ENCODE results near the gene HADHA.
A peak's percentile ranks its signal among the peaks of the same experiment; 100 is the strongest.

HADHA gene

DNA sequence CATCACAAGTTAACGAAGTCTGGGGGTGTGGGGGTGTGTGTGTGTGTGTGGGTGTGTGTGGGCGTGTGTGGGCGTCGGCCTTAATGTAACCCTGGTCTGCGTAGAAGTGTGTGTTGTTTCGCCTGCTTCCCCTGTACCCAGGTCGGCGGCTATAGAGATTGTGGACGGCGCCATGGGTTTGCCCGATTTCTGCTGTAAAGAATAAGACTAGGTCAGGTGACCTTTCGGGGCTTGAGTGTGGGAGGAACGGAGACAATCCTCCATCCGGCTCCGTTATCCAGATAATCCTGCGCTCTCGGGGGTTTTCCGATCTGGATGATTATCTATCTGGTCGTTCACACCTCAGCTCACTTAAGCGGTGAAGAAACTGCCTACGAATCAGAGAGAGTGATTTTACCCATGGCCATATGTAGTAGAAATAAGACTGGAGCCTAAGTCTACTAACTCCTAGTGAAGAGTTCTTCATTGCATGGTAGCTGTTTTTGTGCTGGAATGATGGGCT is 850 bp upstream of the HADHA start:
- peak; percentile 48 to 68 (median 56) for DNase-seq

- peak in 3 of 4 experiments; percentile 2 to 50 (median 31) for DNase-seq
These were observed 743 bp downstream of the HADHA start for GRCh38 chr2:26243470-26244308.

GRCh38 chr2:26241928-26242436 is 2.5 kb downstream of the HADHA start:
- no peak for DNase-seq

- DNase-seq, result peak in 3 of 4 experiments; percentile 7 to 28 (median 24)
These were observed 6.0 kb downstream of the HADHA start for GRCh38 chr2:26238311-26238958.

- DNase-seq, result no peak
These were observed 6.6 kb downstream of the HADHA start for GRCh38 chr2:26237868-26238267.

GRCh38 chr2:26235089-26235488 is 9.3 kb downstream of the HADHA start:
- DNase-seq, result peak in 1 of 4 experiments; percentile 10

- no peak for DNase-seq
These were observed 13.6 kb downstream of the HADHA start for GRCh38 chr2:26230806-26231205.

DNA sequence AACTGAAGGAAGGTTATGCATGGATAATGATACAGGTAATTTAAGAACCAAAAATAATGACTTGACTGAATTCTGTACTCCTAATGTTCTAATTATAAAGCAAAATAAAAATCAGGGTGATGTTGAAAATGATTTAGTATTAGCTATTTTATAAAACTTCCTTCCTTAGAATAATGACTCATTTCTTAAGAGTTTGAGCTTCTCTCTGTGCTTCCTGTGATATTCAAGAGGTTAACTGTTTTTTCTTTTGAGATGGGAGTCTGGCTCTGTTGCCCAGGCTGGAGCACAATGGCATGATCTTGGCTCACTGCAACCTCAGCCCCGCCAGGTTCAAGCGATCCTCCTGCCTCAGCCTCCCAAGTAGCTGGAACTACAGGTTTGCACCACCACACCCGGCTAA is 14.8 kb downstream of the HADHA start:
- DNase-seq, result no peak

GRCh38 chr2:26224095-26224494 is 20.3 kb downstream of the HADHA start:
- no peak for DNase-seq

- DNase-seq, result no peak
These were observed 21.4 kb downstream of the HADHA start for GRCh38 chr2:26223018-26223417.

- no peak for DNase-seq
These were observed 26.7 kb downstream of the HADHA start for GRCh38 chr2:26217720-26218119.

DNA sequence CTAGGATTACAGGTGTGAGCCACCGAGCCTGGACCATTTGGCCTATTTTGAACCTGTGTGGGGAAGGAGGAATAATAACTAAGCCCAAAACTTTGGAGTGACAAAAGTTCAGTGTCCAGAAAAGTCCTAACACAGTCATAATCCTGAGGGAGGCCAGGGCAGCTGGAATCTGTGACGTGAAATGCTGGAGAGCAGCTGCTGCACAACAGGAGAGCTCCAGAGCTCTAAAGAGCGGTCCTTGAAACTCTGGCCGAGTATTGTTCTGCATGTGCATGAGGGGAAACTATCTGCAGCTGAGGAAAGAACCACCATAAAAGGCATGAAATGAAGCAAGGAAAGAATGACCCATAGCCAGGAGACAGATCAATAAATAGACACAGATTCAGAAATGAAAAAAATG is 27.8 kb downstream of the HADHA start:
- DNase-seq, result no peak

DNA sequence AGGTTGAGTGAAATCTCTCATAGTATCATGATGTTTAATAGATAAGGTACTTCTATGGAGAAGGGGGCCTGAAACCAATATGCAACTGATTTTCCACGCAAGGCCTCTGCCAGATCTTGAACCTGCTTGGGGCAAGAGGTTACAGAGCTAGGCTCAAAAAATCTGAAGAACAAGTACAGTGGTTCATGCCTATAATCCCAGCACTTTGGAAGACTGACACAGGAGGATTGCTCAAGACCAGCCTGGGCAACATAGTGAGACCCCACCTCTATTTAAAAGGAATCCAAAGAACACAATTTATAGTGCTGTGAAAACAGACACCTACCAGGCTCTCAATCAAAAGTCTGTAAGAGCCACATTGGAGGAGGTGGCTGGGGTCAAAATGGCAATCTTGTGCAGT is 28.6 kb downstream of the HADHA start:
- DNase-seq, result no peak

GRCh38 chr2:26214759-26215158 is 29.7 kb downstream of the HADHA start:
- DNase-seq, result no peak

- no peak for DNase-seq
These were observed 32.4 kb downstream of the HADHA start for GRCh38 chr2:26212011-26212410.

GRCh38 chr2:26203906-26204305 is 40.5 kb downstream of the HADHA start:
- no peak for DNase-seq

- DNase-seq, result no peak
These were observed 41.4 kb downstream of the HADHA start for GRCh38 chr2:26202981-26203490.

DNA sequence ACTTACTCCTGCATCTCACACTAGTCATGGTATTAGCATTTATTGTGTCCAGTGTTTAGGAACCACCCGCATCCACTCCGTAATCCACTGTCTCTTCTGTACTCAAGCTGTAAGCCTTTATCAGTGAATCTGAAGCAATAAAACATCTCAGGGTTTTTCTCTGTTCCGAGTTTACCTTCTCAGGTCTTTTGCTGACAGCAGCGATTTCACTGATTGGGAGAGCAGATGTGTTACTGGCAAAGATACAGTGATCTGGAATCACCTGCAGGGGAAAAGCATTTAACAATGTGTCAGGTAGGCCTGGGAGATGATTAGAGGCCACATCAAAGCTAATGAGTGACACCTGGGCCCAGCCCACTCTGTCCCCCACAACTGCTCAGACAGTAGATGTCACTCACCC is 46.9 kb downstream of the HADHA start:
- DNase-seq, result no peak

DNA sequence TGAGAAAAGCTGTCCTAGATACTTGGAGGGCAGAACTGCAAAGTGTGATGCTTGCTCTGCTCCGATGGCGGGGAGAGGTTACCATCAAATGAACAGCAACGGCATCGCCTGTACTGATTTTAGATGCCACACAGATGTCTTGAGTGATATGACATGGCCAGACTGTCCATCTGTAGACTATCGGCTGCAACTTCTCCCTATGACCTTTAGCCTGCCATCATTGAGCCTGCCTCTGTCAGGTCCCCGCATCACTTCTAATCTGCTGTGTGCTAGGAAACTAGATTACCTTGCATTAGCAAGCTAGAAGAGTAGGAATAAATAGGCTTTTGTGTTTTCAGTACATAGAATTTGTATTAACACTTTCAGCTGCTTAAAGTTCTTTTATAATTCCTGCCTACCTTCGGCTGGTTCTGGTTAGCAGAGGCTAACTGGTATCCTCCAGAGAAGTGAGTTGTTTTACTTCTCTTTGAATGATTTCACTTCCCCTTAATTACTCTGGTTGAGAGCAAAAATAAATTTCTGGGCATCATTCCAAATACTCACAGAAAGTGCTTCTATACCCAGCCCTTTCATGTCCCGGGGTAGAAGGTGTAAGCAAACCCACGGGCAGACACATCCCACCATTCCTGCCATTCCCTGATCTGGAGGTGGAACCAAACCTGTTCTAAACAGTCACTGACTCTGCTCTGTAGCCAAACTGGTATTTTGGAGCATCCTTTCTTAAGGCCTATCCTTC is 47.6 kb downstream of the HADHA start:
- peak; percentile 49 to 91 (median 68) for DNase-seq

GRCh38 chr2:26195040-26195984 is 49.1 kb downstream of the HADHA start:
- DNase-seq, result no peak

DNA sequence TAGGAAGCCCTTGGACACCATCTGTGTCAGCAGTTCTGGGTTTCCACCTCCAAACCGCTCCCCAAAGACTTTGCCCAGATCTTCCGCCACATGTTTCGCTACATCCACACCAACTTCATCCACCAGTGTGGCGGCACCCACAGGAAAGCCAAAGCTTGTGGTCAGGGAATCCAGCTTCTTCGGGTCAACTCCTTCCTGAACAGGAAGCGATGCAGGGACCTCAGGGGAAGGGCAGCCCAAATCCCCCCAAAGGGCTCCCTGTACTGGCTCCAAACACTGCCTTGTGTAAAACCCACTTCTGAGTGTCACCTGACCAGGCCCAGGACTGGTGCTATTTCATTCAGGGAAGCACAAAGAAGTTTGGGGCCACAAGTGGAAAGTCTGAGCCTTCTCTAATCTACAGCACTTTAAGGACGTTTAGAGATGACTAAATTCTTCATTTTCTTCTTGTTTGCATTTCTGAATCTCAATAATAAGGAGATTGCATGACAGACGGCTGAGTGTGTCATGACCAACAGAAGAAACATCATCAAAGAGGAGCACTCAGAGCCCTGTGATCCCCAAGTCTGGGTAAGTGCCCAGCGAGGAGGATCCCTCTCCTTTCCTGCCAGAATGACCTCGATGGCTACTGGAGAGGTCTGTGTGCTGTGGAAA is 50.7 kb downstream of the HADHA start:
- DNase-seq, result no peak

Data from suppressor macrophage (primary cell).